Choroid plexus epithelial cell (primary cell): ENCODE results near the gene PRSS27.

Experiments
- DNase-seq: peaks from one replicate; pipeline ENCODE4 v3.0.0-alpha.2; 2010; ENCODE audit warnings: low read depth
- H3K4me3 ChIP-seq: 2 replicates; pipeline ENCODE4 v1.5.1; 2011; ENCODE audit warnings: low read depth, mild to moderate bottlenecking, control low read depth, low read length, moderate library complexity
- TF ChIP-seq, protein P1 (sequence below): conservative IDR thresholded peaks from 2 replicates; pipeline ENCODE4 v1.5.1; 2011; ENCODE audit warnings: low read depth, mild to moderate bottlenecking, control low read depth, inconsistent platforms, low read length, moderate library complexity

Gene PRSS27

DNA sequence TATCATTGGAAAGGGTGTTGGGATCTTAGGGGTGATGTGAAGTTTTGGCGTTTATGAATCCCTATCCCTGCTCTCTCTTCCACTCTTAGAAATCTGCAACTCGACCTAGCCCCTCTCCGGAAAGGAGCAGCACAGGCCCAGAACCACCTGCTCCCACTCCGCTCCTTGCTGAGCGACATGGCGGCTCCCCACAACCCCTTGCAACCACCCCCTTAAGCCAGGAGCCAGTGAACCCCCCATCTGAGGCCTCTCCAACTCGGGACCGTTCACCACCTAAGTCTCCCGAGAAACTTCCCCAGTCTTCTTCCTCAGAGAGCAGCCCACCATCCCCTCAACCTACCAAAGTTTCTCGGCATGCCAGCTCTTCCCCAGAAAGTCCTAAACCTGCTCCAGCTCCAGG is 41.4 kb upstream of the PRSS27 start:
- DNase-seq: no peak
- TF ChIP-seq, protein P1, sequence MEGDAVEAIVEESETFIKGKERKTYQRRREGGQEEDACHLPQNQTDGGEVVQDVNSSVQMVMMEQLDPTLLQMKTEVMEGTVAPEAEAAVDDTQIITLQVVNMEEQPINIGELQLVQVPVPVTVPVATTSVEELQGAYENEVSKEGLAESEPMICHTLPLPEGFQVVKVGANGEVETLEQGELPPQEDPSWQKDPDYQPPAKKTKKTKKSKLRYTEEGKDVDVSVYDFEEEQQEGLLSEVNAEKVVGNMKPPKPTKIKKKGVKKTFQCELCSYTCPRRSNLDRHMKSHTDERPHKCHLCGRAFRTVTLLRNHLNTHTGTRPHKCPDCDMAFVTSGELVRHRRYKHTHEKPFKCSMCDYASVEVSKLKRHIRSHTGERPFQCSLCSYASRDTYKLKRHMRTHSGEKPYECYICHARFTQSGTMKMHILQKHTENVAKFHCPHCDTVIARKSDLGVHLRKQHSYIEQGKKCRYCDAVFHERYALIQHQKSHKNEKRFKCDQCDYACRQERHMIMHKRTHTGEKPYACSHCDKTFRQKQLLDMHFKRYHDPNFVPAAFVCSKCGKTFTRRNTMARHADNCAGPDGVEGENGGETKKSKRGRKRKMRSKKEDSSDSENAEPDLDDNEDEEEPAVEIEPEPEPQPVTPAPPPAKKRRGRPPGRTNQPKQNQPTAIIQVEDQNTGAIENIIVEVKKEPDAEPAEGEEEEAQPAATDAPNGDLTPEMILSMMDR: no peak
- H3K4me3 ChIP-seq: no peak overlapping the region

DNA sequence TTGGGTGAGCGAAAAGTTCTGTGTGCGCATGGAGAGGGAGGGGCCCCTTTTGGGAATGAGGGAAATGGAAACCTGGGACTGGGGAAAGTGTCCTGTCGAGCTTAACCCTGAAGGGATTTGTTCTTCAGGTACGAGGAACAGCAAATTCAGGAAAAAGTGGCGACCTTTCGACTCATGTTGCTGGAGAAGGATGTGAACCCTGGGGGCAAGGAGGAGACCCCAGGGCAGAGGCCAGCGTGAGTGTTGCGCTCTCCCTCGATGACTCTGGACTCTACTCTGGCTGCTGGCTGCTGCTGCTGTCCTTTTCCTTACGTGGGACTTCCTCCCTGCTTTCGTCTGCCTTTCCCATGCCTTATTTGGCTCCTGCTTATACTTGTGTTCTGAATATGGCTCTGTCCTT is 37.3 kb upstream of the PRSS27 start:
- no peak overlapping the region for H3K4me3 ChIP-seq
- TF ChIP-seq, protein P1: no peak

DNA sequence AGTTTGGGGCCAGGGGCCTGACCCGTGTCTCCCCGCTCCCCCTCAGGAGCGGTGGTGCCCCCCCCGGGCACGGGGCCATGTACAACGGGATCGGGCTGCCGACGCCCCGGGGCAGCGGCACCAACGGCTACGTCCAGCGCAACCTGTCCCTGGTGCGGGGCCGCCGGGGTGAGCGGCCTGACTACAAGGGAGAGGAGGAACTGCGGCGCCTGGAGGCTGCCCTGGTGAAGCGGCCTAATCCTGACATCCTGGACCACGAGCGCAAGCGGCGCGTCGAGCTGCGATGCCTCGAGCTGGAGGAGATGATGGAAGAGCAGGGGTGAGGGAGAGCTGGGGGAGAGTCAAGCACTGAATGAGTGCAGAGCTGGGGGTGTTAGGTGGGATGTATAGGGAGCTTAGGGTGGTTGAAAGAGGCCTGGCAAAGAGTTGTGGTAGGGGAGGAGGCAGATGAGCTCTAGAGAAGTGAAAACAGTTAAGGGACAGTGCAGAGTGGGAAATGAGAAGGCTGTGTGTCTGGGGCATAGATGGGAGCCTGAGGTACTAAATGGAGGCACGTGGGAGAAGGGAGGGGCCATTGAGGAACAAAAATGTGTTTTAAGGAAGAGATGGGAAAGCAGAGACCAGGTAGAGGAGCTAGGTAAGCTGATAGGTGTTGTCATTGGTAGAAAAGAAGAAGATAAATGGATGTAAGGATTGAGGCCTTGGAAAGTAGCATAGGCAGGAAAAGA is 36.4 kb upstream of the PRSS27 start:
- no peak for DNase-seq
- H3K4me3 ChIP-seq: no peak overlapping the region
- TF ChIP-seq, protein P1: no peak

More for the DNA sequence above, 37.3 kb upstream of the PRSS27 start:
- no peak for DNase-seq

DNA sequence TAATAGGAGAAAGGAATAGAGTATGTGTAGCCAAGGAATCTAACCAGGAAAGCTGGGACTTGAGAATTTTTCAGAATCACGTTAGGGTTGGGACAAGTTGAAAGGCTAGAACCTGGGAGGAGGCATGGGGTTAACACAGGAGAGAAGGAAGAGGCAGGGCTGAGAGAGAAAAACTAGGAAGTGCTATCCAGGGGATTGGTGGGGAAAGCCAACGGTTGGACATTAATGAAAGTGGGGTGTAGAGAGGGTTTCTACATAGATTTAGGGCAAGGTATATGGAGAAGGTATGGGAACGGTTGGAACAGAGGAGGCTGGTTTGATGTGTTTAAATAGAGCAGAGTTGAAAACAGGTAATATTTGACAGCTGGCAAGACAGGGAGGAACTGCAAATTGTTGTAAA is 35.1 kb upstream of the PRSS27 start:
- no peak for DNase-seq
- H3K4me3 ChIP-seq: peak overlapping the region; percentile 92
- TF ChIP-seq, protein P1: no peak

DNA sequence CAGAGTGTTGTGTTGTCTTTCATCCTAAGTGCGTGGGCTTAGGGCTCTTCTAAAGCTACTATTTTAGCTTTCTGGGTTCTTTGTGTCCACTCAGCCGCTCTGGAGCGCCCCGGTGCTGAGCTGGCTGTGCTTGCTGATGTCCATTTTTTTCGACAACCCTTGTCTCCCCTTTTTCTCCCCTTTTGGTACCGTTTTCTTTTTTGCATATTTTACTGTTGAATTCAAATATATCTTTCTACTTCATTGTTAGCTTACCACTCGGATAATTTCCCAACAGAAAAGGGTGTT is 33.7 kb upstream of the PRSS27 start:
- TF ChIP-seq, protein P1: no peak
- DNase-seq: peak; percentile 33

DNA sequence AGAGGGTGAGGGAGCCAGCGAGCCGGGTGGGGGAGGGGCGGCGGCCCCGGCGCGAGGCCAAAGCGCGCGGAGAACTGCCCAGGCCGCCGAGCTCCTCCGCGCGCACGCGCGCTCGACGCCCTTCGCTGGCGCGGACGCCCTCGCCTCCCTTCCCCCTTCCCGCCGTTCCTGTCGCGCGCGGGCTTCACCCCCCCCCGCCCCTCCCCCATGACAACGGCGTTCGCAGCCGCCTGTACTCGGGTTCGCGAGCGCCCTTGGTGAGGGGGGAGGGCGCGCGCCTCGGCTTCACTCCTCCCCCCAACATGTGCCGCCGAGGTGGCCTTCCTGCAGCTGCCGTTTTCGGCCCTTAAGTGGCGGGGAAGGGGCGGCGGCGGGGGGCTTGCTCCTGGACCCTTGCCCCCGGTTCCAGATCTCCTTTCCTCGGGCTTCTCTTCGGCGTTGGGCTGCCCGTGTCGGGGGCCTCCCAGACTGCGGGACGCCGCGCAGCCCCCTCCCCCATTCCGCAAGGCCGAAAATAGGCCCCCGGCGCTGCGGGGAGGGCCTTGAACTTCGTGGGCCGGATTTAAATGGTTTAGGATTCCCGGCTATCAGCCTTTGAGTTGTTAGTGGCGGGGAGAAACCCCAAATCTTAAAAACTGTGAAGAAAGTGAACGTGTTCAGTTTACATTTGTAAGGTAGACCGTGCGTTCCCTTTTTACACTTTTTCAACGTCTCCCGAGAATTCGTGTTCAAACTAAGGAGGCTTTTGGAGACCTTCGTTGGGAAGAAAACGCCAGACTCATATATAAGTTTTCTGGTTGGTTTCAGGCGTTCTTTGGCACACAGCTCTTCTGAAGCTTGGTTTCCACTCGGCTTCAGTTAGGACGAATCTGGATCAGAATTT is 33.1 kb upstream of the PRSS27 start:
- H3K4me3 ChIP-seq: peak overlapping the region; percentile 92
- TF ChIP-seq, protein P1: no peak
- DNase-seq: peak; percentile 79

More for the DNA sequence above, 33.7 kb upstream of the PRSS27 start:
- H3K4me3 ChIP-seq: peak overlapping the region; percentile 92
